ENCODE data around the gene RNF169.

Gene RNF169

GRCh38 chr11:74731301-74732094 lies 17.2 kb upstream of the RNF169 start, which contains the start of gene CHRDL2:
Gene CHRDL2, minus strand, starts transcription at chr11:74731426. Its CDS starts 538 bp downstream, at chr11:74730888.
- Histone ChIP-seq H3K36me3 (ENCODE audit: insufficient read depth, low read length) (no peaks in the 10 kb centered on the region), H3K9ac (ENCODE audit: insufficient read length) (no peak within 1 kb of the TSS), H3K27ac (no peak within 1 kb of the TSS), H3K4me3 (0 out of 2 replicates have a peak within 1 kb of the TSS, but pooled peaks have one; percentile 48), H3K9me3 (ENCODE audit: low read depth, low read length) (no peaks in the 10 kb centered on the region)
- DNase-seq (ENCODE audit: low read depth, low spot score): no peak
- no peak for TF ChIP-seq POLR2AphosphoS5 (IDR thresholded peaks at IDR 0.05; ENCODE audit: borderline replicate concordance, low read depth, low read length)
- no peak for TF ChIP-seq EZH2 (IDR thresholded peaks at IDR 0.05)
- TF ChIP-seq FOXP2 (optimal IDR thresholded peaks at IDR 0.05; ENCODE audit: control extremely low read depth, extremely low read length, insufficient read depth): no peak

DNA sequence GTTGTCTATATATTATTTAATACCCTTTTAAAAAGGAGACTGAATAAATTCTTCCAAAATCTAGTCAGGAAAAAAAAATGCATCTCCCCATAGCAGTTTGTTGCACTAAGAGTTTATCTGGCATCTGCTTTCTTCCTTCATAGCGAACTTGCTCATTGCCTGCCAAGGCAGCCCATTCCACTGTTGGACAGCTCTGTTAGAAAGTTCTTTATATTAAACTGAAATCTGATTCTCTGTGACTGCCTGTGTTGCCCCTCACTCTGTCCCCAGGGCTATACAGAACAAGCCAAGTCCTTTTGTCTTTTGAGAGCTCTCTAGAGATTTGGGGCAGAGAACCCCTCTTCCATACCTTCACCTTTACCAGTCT lies 14.1 kb upstream of the RNF169 start:
- no peak overlapping the region for H3K27ac ChIP-seq

GRCh38 chr11:74735365-74735928 lies 13.2 kb upstream of the RNF169 start:
- no peak overlapping the region for H3K4me3 ChIP-seq
- TF ChIP-seq POLR2AphosphoS5 (IDR thresholded peaks at IDR 0.05; ENCODE audit: borderline replicate concordance, low read depth, low read length): no peak
- no peak for TF ChIP-seq FOXP2 (optimal IDR thresholded peaks at IDR 0.05; ENCODE audit: control extremely low read depth, extremely low read length, insufficient read depth)
- no peak for TF ChIP-seq EZH2 (IDR thresholded peaks at IDR 0.05)
- no peak overlapping the region for H3K9ac ChIP-seq (ENCODE audit: insufficient read length)
- DNase-seq (ENCODE audit: low read depth, low spot score): no peak
- H3K36me3 ChIP-seq (ENCODE audit: insufficient read depth, low read length): no peaks in the 10 kb centered on the region
- no peaks in the 10 kb centered on the region for H3K9me3 ChIP-seq (ENCODE audit: low read depth, low read length)
- no peak overlapping the region for H3K27ac ChIP-seq

More for the DNA sequence above, 14.1 kb upstream of the RNF169 start:
- Histone ChIP-seq H3K36me3 (ENCODE audit: insufficient read depth, low read length) (no peaks in the 10 kb centered on the region), H3K9ac (ENCODE audit: insufficient read length) (no peak overlapping the region), H3K9me3 (ENCODE audit: low read depth, low read length) (no peaks in the 10 kb centered on the region), H3K4me3 (no peak overlapping the region)
- no peak for DNase-seq (ENCODE audit: low read depth, low spot score)
- TF ChIP-seq EZH2 (IDR thresholded peaks at IDR 0.05) (no peak), POLR2AphosphoS5 (IDR thresholded peaks at IDR 0.05; ENCODE audit: borderline replicate concordance, low read depth, low read length) (no peak), FOXP2 (optimal IDR thresholded peaks at IDR 0.05; ENCODE audit: control extremely low read depth, extremely low read length, insufficient read depth) (no peak)

DNA sequence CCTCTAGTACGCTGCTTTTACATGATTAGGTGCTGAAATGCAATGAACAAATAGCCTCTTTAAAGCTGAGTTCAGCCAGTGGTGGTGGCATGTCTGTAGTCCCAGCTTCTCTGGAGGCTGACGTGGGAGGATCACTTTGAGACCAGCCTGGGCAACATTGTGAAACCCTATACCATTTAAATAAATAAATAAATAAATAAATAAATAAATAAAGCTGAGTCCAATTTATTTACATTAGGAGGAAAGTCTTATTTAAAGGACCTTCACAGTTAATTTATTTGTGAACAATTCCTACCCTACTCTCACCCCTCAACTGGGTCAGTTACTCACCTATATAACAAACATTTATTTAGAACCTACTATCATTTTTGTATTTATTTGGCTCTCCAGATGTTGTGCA lies 12.6 kb upstream of the RNF169 start:
- Histone ChIP-seq H3K9me3 (ENCODE audit: low read depth, low read length) (no peaks in the 10 kb centered on the region), H3K27ac (no peak overlapping the region), H3K36me3 (ENCODE audit: insufficient read depth, low read length) (no peaks in the 10 kb centered on the region), H3K4me3 (no peak overlapping the region), H3K9ac (ENCODE audit: insufficient read length) (no peak overlapping the region)
- no peak for DNase-seq (ENCODE audit: low read depth, low spot score)
- TF ChIP-seq FOXP2 (optimal IDR thresholded peaks at IDR 0.05; ENCODE audit: control extremely low read depth, extremely low read length, insufficient read depth) (no peak), POLR2AphosphoS5 (IDR thresholded peaks at IDR 0.05; ENCODE audit: borderline replicate concordance, low read depth, low read length) (no peak), EZH2 (IDR thresholded peaks at IDR 0.05) (no peak)

- Histone ChIP-seq H3K4me3 (no peak overlapping the region; the same call in 1 of the 2 replicates), H3K36me3 (ENCODE audit: insufficient read depth, low read length) (no peaks in the 10 kb centered on the region), H3K27ac (no peak overlapping the region), H3K9ac (ENCODE audit: insufficient read length) (no peak overlapping the region), H3K9me3 (ENCODE audit: low read depth, low read length) (no peaks in the 10 kb centered on the region)
- TF ChIP-seq POLR2AphosphoS5 (IDR thresholded peaks at IDR 0.05; ENCODE audit: borderline replicate concordance, low read depth, low read length) (no peak), EZH2 (IDR thresholded peaks at IDR 0.05) (no peak), FOXP2 (optimal IDR thresholded peaks at IDR 0.05; ENCODE audit: control extremely low read depth, extremely low read length, insufficient read depth) (no peak)
- DNase-seq (ENCODE audit: low read depth, low spot score): peak; percentile 53
These were observed 8.9 kb upstream of the RNF169 start for GRCh38 chr11:74739546-74740270.

- TF ChIP-seq FOXP2 (optimal IDR thresholded peaks at IDR 0.05; ENCODE audit: control extremely low read depth, extremely low read length, insufficient read depth): no peak
- TF ChIP-seq EZH2 (IDR thresholded peaks at IDR 0.05): no peak
- TF ChIP-seq POLR2AphosphoS5 (IDR thresholded peaks at IDR 0.05; ENCODE audit: borderline replicate concordance, low read depth, low read length): no peak
- no peak for DNase-seq (ENCODE audit: low read depth, low spot score)
These were observed 6.6 kb upstream of the RNF169 start for GRCh38 chr11:74742070-74742469.

GRCh38 chr11:74743640-74744039 lies 5.0 kb upstream of the RNF169 start:
- TF ChIP-seq FOXP2 (optimal IDR thresholded peaks at IDR 0.05; ENCODE audit: control extremely low read depth, extremely low read length, insufficient read depth) (no peak), EZH2 (IDR thresholded peaks at IDR 0.05) (no peak), POLR2AphosphoS5 (IDR thresholded peaks at IDR 0.05; ENCODE audit: borderline replicate concordance, low read depth, low read length) (no peak)
- Histone ChIP-seq H3K9ac (ENCODE audit: insufficient read length) (no peak overlapping the region), H3K4me3 (no peak overlapping the region), H3K9me3 (ENCODE audit: low read depth, low read length) (no peaks in the 10 kb centered on the region), H3K36me3 (ENCODE audit: insufficient read depth, low read length) (no peaks in the 10 kb centered on the region), H3K27ac (no peak overlapping the region)
- no peak for DNase-seq (ENCODE audit: low read depth, low spot score)

More at GRCh38 chr11:74742070-74742469, 6.6 kb upstream of the RNF169 start:
- H3K9me3 ChIP-seq (ENCODE audit: low read depth, low read length): no peaks in the 10 kb centered on the region
- H3K36me3 ChIP-seq (ENCODE audit: insufficient read depth, low read length): no peaks in the 10 kb centered on the region
- H3K27ac ChIP-seq: no peak overlapping the region
- no peak overlapping the region for H3K9ac ChIP-seq (ENCODE audit: insufficient read length)
- H3K4me3 ChIP-seq: no peak overlapping the region

DNA sequence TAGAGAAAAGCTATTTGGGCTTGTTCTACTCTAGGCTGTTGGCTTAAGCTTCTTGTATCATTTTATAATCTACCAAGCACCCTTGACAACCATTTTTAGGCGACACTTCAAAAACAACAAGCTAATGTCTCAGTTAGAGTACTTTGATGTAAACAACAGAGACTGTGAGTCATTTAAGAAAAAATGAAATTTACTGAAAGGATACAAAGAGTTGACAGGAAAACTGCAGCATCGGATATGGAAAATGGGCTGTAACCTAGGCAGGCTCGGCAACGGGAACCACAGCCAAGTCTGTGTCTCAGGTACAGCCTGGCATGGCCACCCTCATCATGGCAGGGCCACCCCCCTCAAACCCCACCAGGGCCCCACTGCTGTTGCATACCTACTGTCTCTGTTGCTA lies 4.4 kb upstream of the RNF169 start:
- Histone ChIP-seq H3K9ac (ENCODE audit: insufficient read length) (no peak overlapping the region), H3K9me3 (ENCODE audit: low read depth, low read length) (no peaks in the 10 kb centered on the region), H3K27ac (no peak overlapping the region), H3K4me3 (no peak overlapping the region), H3K36me3 (ENCODE audit: insufficient read depth, low read length) (no peaks in the 10 kb centered on the region)
- no peak for DNase-seq (ENCODE audit: low read depth, low spot score)
- no peak for TF ChIP-seq FOXP2 (optimal IDR thresholded peaks at IDR 0.05; ENCODE audit: control extremely low read depth, extremely low read length, insufficient read depth)
- TF ChIP-seq POLR2AphosphoS5 (IDR thresholded peaks at IDR 0.05; ENCODE audit: borderline replicate concordance, low read depth, low read length): no peak

Measured in SK-N-MC (cell line).